ENCODE measurements around the gene SCN5A.

Gene SCN5A

DNA sequence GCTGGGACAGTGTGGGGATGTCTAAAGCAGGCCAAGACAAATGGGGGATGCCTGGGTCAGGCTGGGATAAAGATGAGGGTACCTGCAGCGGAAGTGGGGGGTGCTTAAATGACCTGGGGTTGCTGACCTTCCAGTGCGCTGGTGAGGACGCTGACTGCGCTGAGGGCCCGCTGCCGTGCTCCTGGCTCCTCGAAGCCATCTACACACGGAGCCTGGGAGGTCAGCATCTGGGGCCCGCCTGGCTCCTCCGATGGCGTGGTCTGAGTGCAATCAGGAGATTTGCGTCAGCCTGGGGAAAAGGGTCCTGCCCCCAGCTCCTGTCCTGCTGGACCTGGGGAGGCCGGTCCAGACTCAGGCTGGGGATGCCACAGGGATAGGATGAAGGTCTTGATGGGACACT, 50.7 kb downstream of the SCN5A start:
- DNase-seq = no peak

DNA sequence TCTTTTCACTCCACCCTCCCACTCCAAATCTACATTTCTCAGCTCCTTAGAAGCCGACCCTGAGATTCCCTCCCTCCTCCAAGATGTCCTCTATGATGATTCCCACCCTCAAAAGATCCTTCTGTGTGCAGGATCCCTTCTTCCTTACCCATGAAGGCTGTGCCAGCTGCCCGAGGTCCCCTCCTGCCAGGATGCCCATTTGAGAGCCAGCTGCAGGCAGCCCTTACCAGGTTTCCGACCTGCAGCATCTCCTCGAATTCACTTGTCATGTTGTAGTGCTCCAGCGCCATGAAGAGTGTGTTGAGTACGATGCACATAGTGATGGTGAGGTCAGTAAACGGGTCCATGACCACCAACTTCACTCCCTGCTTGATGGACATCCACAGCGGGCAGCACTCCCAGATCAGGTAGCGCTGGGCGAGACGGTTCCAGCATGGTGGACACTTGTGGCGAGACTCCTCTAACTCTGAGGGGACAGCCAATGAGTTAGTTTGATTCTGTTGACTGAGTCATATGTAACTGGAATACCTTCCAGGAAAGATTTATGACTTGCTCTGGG, 51.9 kb downstream of the SCN5A start:
- DNase-seq = no peak

DNA sequence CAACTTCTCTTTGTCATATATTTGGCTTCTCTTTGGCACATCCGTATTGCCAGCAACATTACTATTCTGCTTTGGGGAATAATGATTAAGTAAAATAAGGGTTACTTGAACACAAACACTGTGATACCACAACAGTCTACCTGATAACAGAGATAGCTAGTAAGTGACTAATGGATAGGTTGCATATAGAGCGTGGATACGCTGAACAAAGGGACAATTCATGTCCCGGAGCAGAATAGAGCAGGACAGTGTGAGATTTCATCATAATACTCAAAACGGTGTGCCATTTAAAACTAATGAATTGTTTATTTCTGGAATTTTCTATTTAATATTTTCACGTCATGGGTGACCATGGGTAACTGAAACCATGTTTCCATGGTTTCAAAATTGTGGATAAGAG, 54.1 kb downstream of the SCN5A start:
- no peak for DNase-seq

DNA sequence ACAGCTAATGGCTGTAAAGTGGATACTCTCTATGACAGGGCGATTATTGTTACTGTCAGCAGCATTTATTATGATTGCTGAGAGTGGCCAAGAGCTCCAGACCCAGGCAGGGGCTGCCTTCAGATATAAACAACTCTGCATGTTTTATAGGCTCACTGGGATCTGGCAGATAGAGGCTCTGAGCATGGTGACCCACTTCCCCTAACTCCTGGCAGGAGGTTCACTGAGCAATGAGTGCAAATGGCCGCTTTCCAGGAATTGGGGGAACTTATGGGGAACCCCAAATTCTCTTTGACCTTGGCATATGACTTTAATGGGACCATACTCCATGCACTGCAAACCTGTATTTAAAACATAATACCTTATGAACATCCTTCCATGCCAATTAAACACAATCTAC, 59.0 kb downstream of the SCN5A start:
- DNase-seq = no peak

DNA sequence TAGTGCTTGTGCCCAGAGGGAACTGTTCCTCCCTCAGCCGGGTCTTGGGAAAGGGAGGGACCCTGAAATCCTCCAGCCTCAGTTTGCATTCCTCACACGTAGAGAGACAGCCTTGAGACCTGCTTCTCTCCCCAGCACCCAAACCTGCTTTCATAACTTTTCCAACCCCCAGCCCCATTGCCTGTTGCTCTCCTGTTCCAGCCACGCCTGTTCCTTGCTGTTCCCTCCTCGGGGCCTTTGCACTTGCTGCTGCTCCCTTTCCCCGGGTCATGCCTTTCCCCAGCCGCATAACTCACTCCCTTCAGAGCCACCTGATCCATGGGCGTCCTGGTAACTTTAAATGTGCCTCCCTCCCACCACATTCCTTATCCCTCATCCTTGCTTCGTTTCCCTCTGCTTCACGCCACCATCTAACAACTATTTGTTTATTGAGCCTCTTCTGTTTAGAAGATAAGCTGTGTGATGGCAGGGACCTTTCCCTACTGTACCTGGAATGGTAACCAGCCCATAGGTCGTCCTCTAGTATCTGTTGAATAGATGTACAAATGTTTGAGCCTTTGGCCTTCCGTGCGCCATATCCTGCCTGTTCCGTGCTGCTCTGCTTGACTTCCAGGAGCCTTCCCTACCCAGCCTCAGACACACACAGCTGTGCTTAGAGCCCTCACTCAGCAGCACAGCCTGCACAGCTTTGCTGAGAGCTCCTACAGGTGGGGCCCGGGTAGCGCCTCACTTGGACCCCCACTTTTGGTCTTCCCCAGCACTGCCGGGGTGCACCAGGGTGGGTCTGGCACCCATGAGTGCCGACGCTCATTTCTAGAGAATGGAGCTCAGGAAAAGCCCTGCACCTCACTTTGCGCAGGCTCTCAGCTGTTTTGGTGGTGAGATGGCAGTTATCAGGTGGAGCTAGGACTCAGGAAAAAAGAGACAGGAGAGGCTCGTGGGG, 60.2 kb downstream of the SCN5A start:
- no peak for DNase-seq

- DNase-seq = no peak
Observed at GRCh38 chr3:38588371-38588971, 61.0 kb downstream of the SCN5A start.

- DNase-seq = no peak
Observed at GRCh38 chr3:38587548-38588131, 61.8 kb downstream of the SCN5A start.

DNA sequence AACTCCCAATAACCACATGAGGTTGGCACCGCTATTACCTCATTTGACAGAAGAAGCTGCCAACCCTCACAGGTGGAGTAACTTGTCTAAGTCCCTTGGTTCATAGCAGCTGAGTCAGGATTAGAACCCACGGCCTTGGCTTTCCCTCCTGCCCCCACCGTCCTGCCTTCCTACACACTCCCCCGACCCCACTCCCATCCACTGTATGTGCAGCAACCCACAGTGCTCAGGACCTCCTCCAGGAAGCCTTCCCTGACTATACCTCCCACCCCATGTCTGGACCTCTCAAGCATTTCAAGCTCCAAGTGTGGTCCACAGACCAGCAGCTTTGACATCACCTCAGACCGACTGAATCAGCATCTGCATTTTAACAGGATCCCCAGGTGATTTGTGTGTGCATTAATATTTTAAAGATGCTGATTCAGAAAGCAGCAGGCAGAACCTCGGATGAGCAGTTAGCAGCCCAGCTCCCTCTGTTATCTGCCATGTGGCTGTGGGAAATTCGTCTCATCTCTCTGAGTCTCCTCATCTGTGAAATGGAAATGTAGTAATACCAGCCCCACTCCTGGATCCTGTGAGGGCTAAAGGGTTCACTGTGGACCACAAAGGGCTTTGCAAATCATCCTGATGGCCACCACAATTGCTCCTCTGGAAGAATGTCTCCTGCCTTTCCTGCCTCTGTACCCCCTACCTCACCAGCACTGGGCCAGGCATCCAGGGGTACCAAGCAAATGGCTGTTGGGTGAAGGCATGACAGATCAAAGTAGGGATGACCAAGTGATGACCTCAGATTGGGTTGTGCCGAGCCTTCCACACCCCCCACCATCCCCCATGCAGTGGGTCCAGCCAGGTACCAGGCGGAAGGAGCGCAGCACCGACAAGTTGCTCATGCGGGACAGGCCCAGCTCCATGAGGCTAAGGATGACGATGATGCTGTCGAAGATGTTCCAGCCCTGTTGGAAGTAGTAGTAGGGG, 62.7 kb downstream of the SCN5A start:
- no peak for DNase-seq

DNA sequence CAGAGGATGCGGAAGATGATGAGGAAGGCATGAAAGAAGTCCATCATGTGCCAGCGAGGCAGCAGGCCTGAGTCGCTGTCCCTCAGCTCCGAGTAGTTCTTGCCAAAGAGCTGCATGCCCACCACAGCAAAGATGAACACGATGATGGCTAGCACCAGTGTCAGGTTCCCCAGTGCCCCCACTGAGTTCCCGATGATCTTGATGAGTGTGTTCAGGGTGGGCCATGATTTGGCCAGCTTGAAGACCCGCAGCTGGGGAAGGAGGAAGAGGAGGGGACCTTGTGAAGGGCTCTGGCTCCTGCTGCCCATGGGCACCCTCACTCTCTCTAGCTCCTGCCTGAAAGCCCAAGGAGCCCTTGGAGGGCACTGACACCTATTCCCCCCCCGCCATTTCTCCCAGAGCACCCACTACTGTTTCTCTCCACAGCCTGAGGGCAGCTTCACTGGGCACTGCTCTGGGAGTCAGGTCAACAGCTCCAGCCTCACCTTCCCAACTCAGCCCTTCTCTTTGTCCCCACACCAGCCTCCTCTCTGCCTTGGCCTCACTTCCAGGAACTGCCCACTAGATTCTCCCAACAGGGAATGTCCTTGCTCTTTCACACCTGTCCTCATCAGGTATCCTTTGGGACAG, 63.6 kb downstream of the SCN5A start:
- DNase-seq = no peak

GRCh38 chr3:38583688-38584087, 65.8 kb downstream of the SCN5A start:
- DNase-seq = no peak

DNA sequence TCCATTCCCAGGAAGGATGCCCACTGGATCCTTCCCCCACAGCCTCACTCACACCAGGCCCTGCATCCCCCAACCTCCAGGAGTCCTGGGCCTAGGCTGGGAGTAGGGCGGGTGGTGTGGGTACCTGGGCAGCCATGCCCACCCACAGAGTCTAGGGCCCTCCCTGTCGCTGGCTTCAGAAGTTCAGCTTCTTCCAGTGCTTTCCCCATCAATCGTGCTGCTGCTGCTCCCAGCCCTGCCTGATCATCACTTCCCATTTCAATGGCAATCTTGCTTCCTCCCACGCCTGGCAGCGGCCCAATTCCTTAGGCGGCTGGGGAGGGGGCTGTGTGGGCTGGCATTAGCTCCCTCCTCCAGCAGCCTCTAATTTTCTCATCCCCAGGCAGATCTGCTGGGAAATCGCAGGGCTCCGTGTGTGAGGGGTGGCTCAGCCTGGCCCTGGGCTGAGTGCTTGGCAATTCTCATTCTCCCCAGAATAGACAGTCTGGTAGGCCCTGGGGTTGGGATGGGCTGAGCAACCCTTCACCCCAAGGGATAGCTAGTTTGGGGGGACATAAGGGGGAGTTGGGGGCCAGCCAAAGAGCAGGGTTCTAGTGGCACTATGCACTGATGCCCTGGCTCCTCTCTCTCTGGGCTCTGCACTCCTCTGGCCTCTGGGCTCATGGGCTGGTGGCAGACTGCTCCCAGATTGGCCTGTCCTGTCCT, 66.4 kb downstream of the SCN5A start:
- no peak for DNase-seq

DNA sequence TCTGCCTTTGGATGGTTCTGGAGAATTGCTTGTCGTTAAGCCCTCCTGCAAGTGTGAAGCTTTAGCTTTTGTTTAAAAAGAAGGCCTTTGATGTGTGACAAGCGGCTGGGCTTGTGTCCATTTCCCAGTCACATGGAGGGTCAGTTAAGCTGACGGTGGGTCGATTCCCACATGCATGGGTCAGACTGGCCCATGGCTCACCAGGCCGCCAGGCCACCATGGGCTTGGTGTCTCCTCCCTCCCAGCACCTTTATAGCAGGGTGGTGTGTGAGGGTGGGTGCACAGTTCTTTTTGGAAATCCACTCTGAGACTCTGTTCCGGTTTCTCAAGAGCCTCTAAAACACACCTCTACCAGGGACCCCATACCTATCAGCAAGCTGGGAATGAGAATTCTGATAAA, 67.2 kb downstream of the SCN5A start:
- no peak for DNase-seq

- no peak for DNase-seq
Observed at GRCh38 chr3:38581774-38582173, 67.7 kb downstream of the SCN5A start.

- no peak for DNase-seq
Observed at GRCh38 chr3:38580450-38581382, 68.8 kb downstream of the SCN5A start.

- no peak for DNase-seq
Observed at GRCh38 chr3:38579551-38580449, 69.7 kb downstream of the SCN5A start.

DNA sequence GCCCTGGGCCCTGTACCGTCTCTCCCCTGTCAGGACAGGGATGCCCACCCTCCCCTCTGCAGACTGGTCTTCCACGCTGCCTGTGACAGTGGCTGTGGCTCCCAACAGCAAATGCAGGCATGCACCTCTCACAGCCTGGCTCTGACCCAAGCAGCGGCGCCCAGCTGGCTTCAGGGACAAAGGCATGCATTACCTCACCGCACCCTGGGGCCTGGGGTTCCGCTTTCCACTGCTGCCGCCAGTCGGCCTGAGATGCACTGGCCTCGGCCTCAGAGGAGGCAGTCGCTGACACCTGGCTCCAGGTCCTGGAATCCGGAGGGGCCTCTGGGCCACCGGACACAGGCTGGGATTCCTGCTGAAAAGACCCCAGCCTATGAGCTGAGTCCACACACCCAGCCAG, 70.3 kb downstream of the SCN5A start:
- DNase-seq = no peak

DNA sequence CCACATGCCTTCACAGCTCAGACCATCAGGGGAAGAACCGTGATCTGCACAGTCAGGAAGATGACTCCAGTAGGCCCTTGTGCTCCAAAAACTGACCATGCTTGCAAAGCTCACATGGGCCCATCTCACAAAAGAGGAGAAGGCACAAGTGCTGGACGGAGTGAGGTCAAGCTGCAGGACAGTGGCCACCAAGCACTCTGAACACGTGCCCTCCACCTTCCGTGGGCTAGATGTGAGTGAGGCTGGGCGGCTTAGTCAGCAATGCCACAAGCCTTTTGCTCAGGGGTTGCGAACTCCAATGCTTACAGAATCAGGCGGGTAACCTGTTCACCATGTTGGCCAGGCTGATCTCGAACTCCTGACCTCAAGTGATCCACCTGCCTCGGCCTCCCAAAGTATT, 70.9 kb downstream of the SCN5A start:
- DNase-seq = no peak

GRCh38 chr3:38578081-38578475, 71.4 kb downstream of the SCN5A start:
- DNase-seq = no peak
